Fibroblast of pulmonary artery (primary cell): ENCODE data around the gene CTCF.

Experiments used
- DNase-seq: peaks from one replicate; pipeline ENCODE4 v3.0.0-alpha.2; 2010; ENCODE audit warnings: low read depth
- H3K4me3 ChIP-seq: replicated peaks from 2 replicates; pipeline ENCODE4 v1.5.1; 2011; ENCODE audit warnings: low read depth, mild to moderate bottlenecking, control low read depth, low read length, moderate library complexity
- CTCF ChIP-seq: IDR thresholded peaks from 2 replicates; pipeline ENCODE4 v1.5.1; 2011; ENCODE audit warnings: mild to moderate bottlenecking, control low read depth, low read length, inconsistent platforms; ENCODE audit errors: missing control alignments

Gene CTCF

GRCh38 chr16:67571464-67571863, 9.1 kb downstream of the CTCF start:
- no peak for TF ChIP-seq CTCF
- no peak overlapping the region for H3K4me3 ChIP-seq
- DNase-seq, result peak; percentile 32

DNA sequence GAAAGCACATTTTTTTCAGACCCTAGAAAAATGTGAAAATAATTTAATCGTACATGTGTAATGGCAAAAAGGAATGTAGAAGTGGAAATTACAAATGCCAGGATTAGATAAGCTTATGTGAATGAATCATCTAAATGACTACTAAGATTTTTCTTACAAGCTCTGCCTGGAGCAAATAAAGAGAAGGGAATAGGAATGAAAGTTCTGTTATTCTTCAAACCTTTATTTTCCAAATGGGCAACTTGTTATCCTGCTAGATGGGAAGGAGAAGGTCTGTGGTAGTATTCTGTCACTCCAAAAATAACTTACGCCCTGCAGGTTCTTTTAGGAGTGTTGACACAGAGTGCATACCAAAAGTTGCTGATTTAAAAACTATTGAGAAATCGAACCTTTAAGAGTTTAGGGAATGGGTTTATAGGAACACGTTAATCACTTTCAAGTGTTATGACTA, 9.7 kb downstream of the CTCF start:
- DNase-seq, result peak; percentile 71
- H3K4me3 ChIP-seq, result no peak overlapping the region
- TF ChIP-seq CTCF, result no peak

GRCh38 chr16:67579686-67580085, 17.4 kb downstream of the CTCF start:
- DNase-seq, result no peak
- no peak for TF ChIP-seq CTCF
- no peak overlapping the region for H3K4me3 ChIP-seq

GRCh38 chr16:67580202-67580601, 17.9 kb downstream of the CTCF start:
- H3K4me3 ChIP-seq, result no peak overlapping the region
- no peak for DNase-seq
- no peak for TF ChIP-seq CTCF

DNA sequence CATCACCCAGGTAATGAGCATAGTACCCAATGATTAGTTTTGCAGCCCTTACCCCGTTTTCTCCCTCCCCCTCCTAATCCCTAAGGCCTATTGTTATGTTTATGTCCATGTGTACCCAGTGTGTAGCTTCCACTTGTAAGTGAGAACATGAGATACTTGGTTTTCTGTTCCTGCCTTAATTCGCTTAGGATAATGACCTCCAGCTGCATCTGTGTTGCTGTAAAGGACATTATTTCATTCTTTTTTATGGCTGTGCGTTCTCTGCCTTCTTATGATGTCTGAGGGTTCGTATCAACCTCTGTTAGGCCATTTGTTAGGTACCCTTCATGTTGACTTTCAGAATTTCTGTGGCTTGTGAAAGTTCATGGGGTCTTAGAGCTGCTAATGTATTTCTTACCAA, 31.0 kb downstream of the CTCF start:
- H3K4me3 ChIP-seq, result no peak overlapping the region
- no peak for DNase-seq
- no peak for TF ChIP-seq CTCF

DNA sequence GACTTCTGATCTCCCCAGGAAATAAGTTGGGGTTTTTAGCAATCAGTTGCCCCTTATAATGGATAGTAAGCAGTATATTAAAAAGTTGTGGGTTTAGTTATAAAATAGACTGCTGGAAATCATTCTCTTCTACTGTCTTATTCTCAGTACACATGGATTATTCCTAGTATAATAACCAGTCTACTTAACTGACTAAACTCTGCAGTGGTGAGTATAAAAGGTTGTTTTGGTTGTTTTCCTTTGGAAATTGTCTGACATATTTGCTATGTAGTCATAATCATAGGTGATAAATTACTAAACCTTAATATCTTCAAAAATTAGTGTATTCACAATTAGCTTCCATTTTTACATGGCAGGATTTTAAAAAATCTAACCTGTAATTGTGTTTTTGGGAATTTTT, 31.4 kb downstream of the CTCF start:
- no peak for DNase-seq
- TF ChIP-seq CTCF, result no peak
- H3K4me3 ChIP-seq, result no peak overlapping the region

- no peak overlapping the region for H3K4me3 ChIP-seq
- DNase-seq, result peak; percentile 4
- no peak for TF ChIP-seq CTCF
Measured at GRCh38 chr16:67594256-67594915, 32.1 kb downstream of the CTCF start.
